ENCODE results near the gene CELSR2.
A peak's percentile ranks its signal among the peaks of the same experiment; 100 is the strongest.

The CELSR2 gene

GRCh38 chr1:109243860-109244552 lies 5.3 kb upstream of the CELSR2 start:
- Histone ChIP-seq H3K27me3 (ENCODE audit: low read depth, low read length) (no peaks in the 10 kb centered on the region), H3K27ac (ENCODE audit: low read length) (no peak overlapping the region), H3K4me1 (ENCODE audit: control insufficient read depth in 1 of 2, insufficient read depth in 2 of 2, low read length in 2 of 2) (peaks cover 7 to 29% of the 10 kb centered on the region in 2 donors)

DNA sequence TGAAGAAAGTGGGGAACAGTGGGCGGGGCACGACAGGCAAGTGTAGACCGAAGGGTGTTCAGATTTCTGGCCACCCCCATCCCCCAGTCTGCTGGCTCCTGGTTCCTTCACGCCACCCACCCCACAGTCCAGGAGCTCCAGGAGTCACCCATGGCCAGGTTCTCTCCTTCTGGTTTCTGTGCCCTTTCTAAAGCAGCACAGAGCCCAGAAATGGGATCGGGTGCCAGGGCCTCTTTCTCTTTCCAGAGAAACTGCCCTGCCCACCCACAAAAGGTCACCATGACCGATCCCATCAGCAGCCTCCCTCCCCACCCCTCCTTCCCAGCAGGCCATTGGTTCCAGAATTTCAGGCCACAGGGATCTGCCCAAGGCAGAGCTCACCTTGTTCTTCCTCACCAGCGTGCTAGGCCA lies 3.2 kb upstream of the CELSR2 start:
- H3K27ac ChIP-seq (ENCODE audit: low read length): no peak overlapping the region
- no peaks in the 10 kb centered on the region for H3K9me3 ChIP-seq (ENCODE audit: control insufficient read depth in 1 of 2, low read length in 2 of 2)
- H3K4me1 ChIP-seq (ENCODE audit: control insufficient read depth in 1 of 2, insufficient read depth in 2 of 2, low read length in 2 of 2): peaks cover 3 to 28% of the 10 kb centered on the region in 2 donors
- H3K4me3 ChIP-seq (ENCODE audit: low read depth in 1 of 2, low read length in 2 of 2): no peak overlapping the region
- no peaks in the 10 kb centered on the region for H3K36me3 ChIP-seq (ENCODE audit: control insufficient read depth in 1 of 2, insufficient read depth in 2 of 2, low read length in 2 of 2)
- no peaks in the 10 kb centered on the region for H3K27me3 ChIP-seq (ENCODE audit: low read depth, low read length)

More at GRCh38 chr1:109243860-109244552, 5.3 kb upstream of the CELSR2 start:
- Histone ChIP-seq H3K9me3 (ENCODE audit: control insufficient read depth in 1 of 2, low read length in 2 of 2) (no peaks in the 10 kb centered on the region), H3K4me3 (ENCODE audit: low read depth in 1 of 2, low read length in 2 of 2) (no peak overlapping the region), H3K36me3 (ENCODE audit: control insufficient read depth in 1 of 2, insufficient read depth in 2 of 2, low read length in 2 of 2) (peaks cover 0 to 6% of the 10 kb centered on the region in 2 donors)

DNA sequence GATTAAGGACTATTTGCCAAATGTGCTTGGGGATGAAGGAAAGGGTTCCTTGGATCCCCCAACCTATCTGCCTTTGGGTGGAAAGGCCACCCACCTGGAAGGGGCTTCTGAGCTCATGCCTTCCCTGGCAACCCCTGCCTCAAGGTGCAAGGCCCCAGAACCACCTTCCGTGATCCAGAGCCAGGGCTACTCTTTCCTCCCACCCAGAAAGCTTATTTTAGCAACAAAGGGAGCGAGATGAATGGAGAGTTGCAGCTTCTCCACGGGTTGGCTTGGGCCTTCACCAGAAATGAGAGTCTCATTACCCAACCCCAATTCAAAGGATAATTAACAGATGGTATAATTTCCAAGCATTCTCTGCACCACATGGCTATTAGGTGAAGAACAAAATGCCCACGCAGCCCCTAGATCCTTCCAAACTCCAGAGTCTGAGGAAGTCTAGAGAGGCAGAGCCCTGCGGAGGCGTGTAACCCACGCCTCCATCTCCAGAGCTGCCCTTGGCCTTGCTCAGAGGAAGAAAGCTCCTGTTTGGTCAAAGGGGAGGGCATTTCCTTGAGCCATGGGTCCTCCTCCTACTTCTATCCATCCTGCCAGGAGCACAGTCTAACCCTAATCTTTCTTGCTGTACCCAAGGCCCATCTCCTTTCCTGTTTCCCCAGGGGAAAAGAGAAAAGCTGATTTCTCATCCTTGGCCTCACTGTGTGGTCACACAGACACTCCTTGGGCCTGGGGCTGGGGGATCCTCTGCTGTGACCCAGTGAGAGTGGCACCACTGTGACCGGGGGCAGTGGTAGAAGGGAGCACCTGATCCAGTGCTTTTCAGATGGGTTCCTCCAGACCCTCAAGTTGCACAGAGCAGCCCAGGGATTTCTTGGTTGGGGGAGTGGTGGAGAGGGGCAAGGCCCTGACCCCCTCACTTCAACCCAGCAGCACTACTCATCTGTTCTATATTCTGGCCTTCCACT lies 1.7 kb upstream of the CELSR2 start:
- H3K9me3 ChIP-seq (ENCODE audit: control insufficient read depth in 1 of 2, low read length in 2 of 2): no peaks in the 10 kb centered on the region
- H3K36me3 ChIP-seq (ENCODE audit: control insufficient read depth in 1 of 2, insufficient read depth in 2 of 2, low read length in 2 of 2): no peaks in the 10 kb centered on the region
- peaks cover 0 to 14% of the 10 kb centered on the region in 2 donors for H3K4me1 ChIP-seq (ENCODE audit: control insufficient read depth in 1 of 2, insufficient read depth in 2 of 2, low read length in 2 of 2)
- no peak overlapping the region for H3K4me3 ChIP-seq (ENCODE audit: low read depth in 1 of 2, low read length in 2 of 2)
- H3K27ac ChIP-seq (ENCODE audit: low read length): no peak overlapping the region
- H3K27me3 ChIP-seq (ENCODE audit: low read depth, low read length): no peaks in the 10 kb centered on the region

GRCh38 chr1:109248444-109248796 lies 919 bp upstream of the CELSR2 start:
- H3K9me3 ChIP-seq (ENCODE audit: control insufficient read depth in 1 of 2, low read length in 2 of 2): no peaks in the 10 kb centered on the region
- peaks cover 0 to 17% of the 10 kb centered on the region in 2 donors for H3K4me1 ChIP-seq (ENCODE audit: control insufficient read depth in 1 of 2, insufficient read depth in 2 of 2, low read length in 2 of 2)
- H3K4me3 ChIP-seq (ENCODE audit: low read depth in 1 of 2, low read length in 2 of 2): no peak overlapping the region
- no peaks in the 10 kb centered on the region for H3K27me3 ChIP-seq (ENCODE audit: low read depth, low read length)
- no peaks in the 10 kb centered on the region for H3K36me3 ChIP-seq (ENCODE audit: control insufficient read depth in 1 of 2, insufficient read depth in 2 of 2, low read length in 2 of 2)
- H3K27ac ChIP-seq (ENCODE audit: low read length): no peak overlapping the region

- no peaks in the 10 kb centered on the region for H3K36me3 ChIP-seq (ENCODE audit: control insufficient read depth in 1 of 2, insufficient read depth in 2 of 2, low read length in 2 of 2)
- H3K4me1 ChIP-seq (ENCODE audit: control insufficient read depth in 1 of 2, insufficient read depth in 2 of 2, low read length in 2 of 2): peaks cover 3 to 31% of the 10 kb centered on the region in 2 donors
- no peaks in the 10 kb centered on the region for H3K27me3 ChIP-seq (ENCODE audit: low read depth, low read length)
- peak overlapping the region in 1 of 2 donors; percentile 54 for H3K4me3 ChIP-seq (ENCODE audit: low read depth in 1 of 2, low read length in 2 of 2)
- no peaks in the 10 kb centered on the region for H3K9me3 ChIP-seq (ENCODE audit: control insufficient read depth in 1 of 2, low read length in 2 of 2)
- H3K27ac ChIP-seq (ENCODE audit: low read length): no peak overlapping the region
Measured at GRCh38 chr1:109249654-109250401, 489 bp downstream of the CELSR2 start.

- Histone ChIP-seq H3K36me3 (ENCODE audit: control insufficient read depth in 1 of 2, insufficient read depth in 2 of 2, low read length in 2 of 2) (no peaks in the 10 kb centered on the region), H3K27ac (ENCODE audit: low read length) (no peak overlapping the region), H3K27me3 (ENCODE audit: low read depth, low read length) (no peaks in the 10 kb centered on the region), H3K4me3 (ENCODE audit: low read depth in 1 of 2, low read length in 2 of 2) (peak overlapping the region in 1 of 2 donors; percentile 54), H3K9me3 (ENCODE audit: control insufficient read depth in 1 of 2, low read length in 2 of 2) (no peaks in the 10 kb centered on the region), H3K4me1 (ENCODE audit: control insufficient read depth in 1 of 2, insufficient read depth in 2 of 2, low read length in 2 of 2) (peaks cover 5 to 36% of the 10 kb centered on the region in 2 donors)
Measured at GRCh38 chr1:109250454-109251276, 1.3 kb downstream of the CELSR2 start.

DNA sequence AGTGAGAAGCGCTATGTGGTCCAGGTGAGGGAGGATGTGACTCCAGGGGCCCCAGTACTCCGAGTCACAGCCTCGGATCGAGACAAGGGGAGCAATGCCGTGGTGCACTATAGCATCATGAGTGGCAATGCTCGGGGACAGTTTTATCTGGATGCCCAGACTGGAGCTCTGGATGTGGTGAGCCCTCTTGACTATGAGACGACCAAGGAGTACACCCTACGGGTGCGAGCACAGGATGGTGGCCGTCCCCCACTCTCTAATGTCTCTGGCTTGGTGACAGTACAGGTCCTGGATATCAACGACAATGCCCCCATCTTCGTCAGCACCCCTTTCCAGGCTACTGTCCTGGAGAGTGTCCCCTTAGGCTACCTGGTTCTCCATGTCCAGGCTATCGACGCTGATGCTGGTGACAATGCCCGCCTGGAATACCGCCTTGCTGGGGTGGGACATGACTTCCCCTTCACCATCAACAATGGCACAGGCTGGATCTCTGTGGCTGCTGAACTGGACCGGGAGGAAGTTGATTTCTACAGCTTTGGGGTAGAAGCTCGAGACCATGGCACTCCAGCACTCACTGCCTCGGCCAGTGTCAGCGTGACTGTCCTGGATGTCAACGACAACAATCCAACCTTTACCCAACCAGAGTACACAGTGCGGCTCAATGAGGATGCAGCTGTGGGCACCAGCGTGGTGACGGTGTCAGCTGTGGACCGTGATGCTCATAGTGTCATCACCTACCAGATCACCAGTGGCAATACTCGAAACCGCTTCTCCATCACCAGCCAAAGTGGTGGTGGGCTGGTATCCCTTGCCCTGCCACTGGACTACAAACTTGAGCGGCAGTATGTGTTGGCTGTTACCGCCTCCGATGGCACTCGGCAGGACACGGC lies 2.2 kb downstream of the CELSR2 start:
- H3K36me3 ChIP-seq (ENCODE audit: control insufficient read depth in 1 of 2, insufficient read depth in 2 of 2, low read length in 2 of 2): no peaks in the 10 kb centered on the region
- peaks cover 5 to 36% of the 10 kb centered on the region in 2 donors for H3K4me1 ChIP-seq (ENCODE audit: control insufficient read depth in 1 of 2, insufficient read depth in 2 of 2, low read length in 2 of 2)
- H3K27me3 ChIP-seq (ENCODE audit: low read depth, low read length): no peaks in the 10 kb centered on the region
- H3K27ac ChIP-seq (ENCODE audit: low read length): no peak overlapping the region
- H3K9me3 ChIP-seq (ENCODE audit: control insufficient read depth in 1 of 2, low read length in 2 of 2): no peaks in the 10 kb centered on the region
- H3K4me3 ChIP-seq (ENCODE audit: low read depth in 1 of 2, low read length in 2 of 2): no peak overlapping the region

GRCh38 chr1:109252167-109252892 lies 3.0 kb downstream of the CELSR2 start:
- Histone ChIP-seq H3K27me3 (ENCODE audit: low read depth, low read length) (no peaks in the 10 kb centered on the region), H3K4me3 (ENCODE audit: low read depth in 1 of 2, low read length in 2 of 2) (no peak overlapping the region), H3K27ac (ENCODE audit: low read length) (no peak overlapping the region), H3K9me3 (ENCODE audit: control insufficient read depth in 1 of 2, low read length in 2 of 2) (no peaks in the 10 kb centered on the region), H3K36me3 (ENCODE audit: control insufficient read depth in 1 of 2, insufficient read depth in 2 of 2, low read length in 2 of 2) (no peaks in the 10 kb centered on the region), H3K4me1 (ENCODE audit: control insufficient read depth in 1 of 2, insufficient read depth in 2 of 2, low read length in 2 of 2) (peaks cover 5 to 36% of the 10 kb centered on the region in 2 donors)

GRCh38 chr1:109252893-109253802 lies 3.8 kb downstream of the CELSR2 start:
- H3K27ac ChIP-seq (ENCODE audit: low read length): peak overlapping the region; percentile 21
- H3K4me1 ChIP-seq (ENCODE audit: control insufficient read depth in 1 of 2, insufficient read depth in 2 of 2, low read length in 2 of 2): peaks cover 5 to 36% of the 10 kb centered on the region in 2 donors
- H3K4me3 ChIP-seq (ENCODE audit: low read depth in 1 of 2, low read length in 2 of 2): peak overlapping the region in 1 of 2 donors; percentile 41
- no peaks in the 10 kb centered on the region for H3K36me3 ChIP-seq (ENCODE audit: control insufficient read depth in 1 of 2, insufficient read depth in 2 of 2, low read length in 2 of 2)
- H3K27me3 ChIP-seq (ENCODE audit: low read depth, low read length): no peaks in the 10 kb centered on the region
- H3K9me3 ChIP-seq (ENCODE audit: control insufficient read depth in 1 of 2, low read length in 2 of 2): no peaks in the 10 kb centered on the region
